ENCODE measurements around the gene BRMS1.
A peak's percentile ranks its signal among the peaks of the same experiment; 100 is the strongest.

Gene BRMS1

GRCh38 chr11:66315921-66316811 lies 28.7 kb downstream of the BRMS1 start:
- no peak for DNase-seq (ENCODE audit: low read depth)
- no peak overlapping the region for H3K4me3 ChIP-seq (ENCODE audit: low read length)
- TF ChIP-seq CTCF (conservative IDR thresholded peaks at IDR 0.05; ENCODE audit: low read depth, low read length): no peak

GRCh38 chr11:66315498-66315885 lies 29.4 kb downstream of the BRMS1 start:
- TF ChIP-seq CTCF (conservative IDR thresholded peaks at IDR 0.05; ENCODE audit: low read depth, low read length): no peak
- DNase-seq (ENCODE audit: low read depth): no peak
- H3K4me3 ChIP-seq (ENCODE audit: low read length): no peak overlapping the region

- no peak overlapping the region for H3K4me3 ChIP-seq (ENCODE audit: low read length)
- DNase-seq (ENCODE audit: low read depth): no peak
- TF ChIP-seq CTCF (conservative IDR thresholded peaks at IDR 0.05; ENCODE audit: low read depth, low read length): no peak
Measured at GRCh38 chr11:66314561-66315497, 30.1 kb downstream of the BRMS1 start.

GRCh38 chr11:66314186-66314501 lies 30.8 kb downstream of the BRMS1 start:
- DNase-seq (ENCODE audit: low read depth): no peak
- no peak overlapping the region for H3K4me3 ChIP-seq (ENCODE audit: low read length)
- TF ChIP-seq CTCF (conservative IDR thresholded peaks at IDR 0.05; ENCODE audit: low read depth, low read length): no peak

GRCh38 chr11:66313321-66314185 lies 31.4 kb downstream of the BRMS1 start:
- peak overlapping the region; percentile 34 for H3K4me3 ChIP-seq (ENCODE audit: low read length)
- peak; percentile 20 for TF ChIP-seq CTCF (conservative IDR thresholded peaks at IDR 0.05; ENCODE audit: low read depth, low read length)
- DNase-seq (ENCODE audit: low read depth): no peak

- H3K4me3 ChIP-seq (ENCODE audit: low read length): peak overlapping the region; percentile 54
- TF ChIP-seq CTCF (conservative IDR thresholded peaks at IDR 0.05; ENCODE audit: low read depth, low read length): no peak
- DNase-seq (ENCODE audit: low read depth): peak; percentile 86
Measured at GRCh38 chr11:66312549-66313320, 32.2 kb downstream of the BRMS1 start.
